Forelimb muscle (tissue), 1 donor: ENCODE measurements around the gene KRIT1. TPM values are rescaled to one million over a fixed set of nuclear protein-coding genes. Genes with fewer than 3 reads are reported as not detected.
"Not testable (repeated sequence)": the region's sequence is repeated elsewhere in the genome, so short reads cannot be mapped to it uniquely, and the experiment has no call there.

Experiments
- DNase-seq: peaks from one replicate; pipeline ENCODE4 v3.0.0-alpha.2; 2013; ENCODE audit warnings: low read depth
- polyA plus RNA-seq: library from polyadenylated mRNA; unstranded; fragments of 120-200 nt; gene quantifications from one replicate; pipeline ENCODE4 v1.2.1, GENCODE V29; 2013; ENCODE audit not compliant: insufficient read length

KRIT1 gene
- polyA plus RNA-seq: 23.9 TPM

DNA sequence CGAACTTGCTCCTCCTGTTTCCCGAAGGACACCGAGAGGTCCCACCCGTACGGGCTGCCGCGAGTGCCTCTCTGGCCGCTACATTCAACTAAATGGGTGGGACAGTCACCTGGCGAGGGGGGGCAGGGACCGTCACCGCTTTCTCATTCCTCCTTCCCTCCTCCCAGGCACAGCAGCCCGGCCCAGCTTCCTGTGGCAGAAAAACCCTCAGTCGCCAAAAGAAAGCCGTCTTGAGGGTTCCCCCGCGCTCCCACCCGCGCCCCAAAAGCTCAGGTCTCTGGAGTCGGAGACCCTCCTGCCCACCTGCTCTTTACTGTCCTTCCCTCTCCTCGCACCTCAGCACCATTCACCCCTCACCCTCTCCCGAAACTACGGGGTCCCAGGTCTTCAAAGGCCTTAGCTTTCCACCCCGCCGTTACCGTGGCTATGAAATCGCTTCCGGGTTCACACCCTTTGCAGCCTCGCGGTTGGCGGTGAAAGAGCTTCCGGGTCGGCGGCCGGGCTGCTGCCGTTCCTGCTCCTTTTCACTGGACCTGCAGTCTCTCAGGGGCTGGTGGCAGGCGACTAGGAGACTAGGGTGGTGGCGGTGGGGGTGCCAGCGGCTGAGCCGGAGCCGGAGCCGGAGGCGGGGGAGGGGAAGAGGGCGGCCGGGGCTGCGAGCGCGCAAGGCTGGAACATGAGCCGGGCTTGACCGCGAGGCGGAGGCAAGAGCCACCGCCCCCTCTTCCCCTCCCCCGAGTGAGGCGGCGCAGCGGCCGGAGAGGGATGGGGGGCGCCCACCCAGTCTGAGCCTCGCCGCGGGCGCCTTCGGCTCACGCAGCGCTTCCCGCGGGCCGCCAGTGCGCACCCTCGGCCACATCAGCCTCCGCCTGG, at the start of gene KRIT1, which contains the start of gene ANKIB1:
KRIT1 (minus strand) TSS at position 428 of the 873 bp plus-strand sequence. CDS start 3,779 bp downstream, outside the sequence.
ANKIB1 (plus strand) TSS at position 488 of the 873 bp plus-strand sequence. CDS start 49,005 bp downstream, outside the sequence.
- DNase-seq: peak; percentile 59

DNA sequence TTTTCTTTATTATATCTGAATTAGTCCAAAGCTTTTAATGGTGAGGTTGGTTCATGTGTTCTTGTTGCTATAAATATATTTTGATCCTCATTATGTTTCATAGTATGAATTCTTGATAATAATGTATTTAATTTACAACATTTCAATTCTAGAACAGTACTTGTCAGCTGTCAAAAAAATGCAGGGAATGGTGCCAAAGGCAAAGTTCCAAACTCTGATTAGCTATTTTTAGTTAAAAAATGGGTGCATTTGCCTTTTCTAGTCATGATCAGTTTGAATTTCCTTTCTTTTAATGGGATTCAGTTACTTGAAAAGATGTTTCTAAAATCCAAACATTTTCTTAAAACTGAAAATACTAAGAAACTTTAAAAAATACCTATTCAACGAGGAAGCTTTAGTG, 49.7 kb upstream of the KRIT1 start:
- DNase-seq: no peak

DNA sequence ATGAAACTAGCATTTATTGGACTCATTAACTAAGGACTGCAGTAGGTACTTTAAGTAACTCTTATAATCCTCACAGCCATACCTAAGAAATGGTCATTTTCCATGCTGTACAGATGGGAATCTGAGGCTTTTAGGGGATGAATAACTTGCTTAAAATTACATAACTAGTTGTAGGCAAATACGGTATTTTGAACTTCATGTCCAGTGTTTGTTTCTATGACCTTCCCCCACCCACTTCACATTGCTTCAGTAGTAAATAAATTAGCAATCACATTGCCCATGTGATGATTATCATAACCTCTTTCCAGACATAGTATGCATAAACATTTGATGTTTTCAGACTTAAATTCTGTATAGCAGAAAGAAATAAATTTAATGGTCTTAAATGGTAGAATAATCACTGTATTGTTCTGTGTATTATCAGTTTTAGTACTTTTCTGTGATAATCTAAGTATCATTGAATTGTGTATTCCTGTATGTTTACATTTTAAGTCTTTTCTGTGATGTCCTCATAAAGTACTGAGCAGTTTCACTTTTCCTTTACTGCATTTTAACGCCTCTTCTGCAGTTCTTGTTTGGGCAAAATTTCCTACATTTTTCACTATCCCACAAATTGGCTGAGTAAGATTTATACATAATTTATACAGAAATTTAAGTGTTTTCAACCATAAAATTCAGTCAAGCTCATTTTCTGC, 48.3 kb upstream of the KRIT1 start:
- no peak for DNase-seq

DNA sequence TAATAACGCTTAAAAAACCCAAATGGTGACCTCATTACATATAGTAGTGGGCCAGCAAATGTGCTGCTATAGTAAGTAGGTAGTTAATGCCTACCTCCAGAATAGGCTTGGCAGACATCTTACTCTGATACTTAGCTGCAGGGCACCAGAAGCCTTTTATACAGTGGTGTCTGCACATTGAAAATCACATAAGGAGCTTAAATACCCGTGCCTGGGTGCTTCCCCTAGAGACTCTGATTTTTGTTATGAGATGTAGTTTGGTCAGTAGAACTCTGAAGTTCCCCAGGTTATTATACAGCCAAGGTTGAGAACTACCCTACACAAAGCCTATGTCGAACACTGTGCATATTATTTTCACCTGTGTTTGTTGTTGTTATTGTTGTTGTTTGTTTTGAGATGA, 47.3 kb upstream of the KRIT1 start:
- no peak for DNase-seq

DNA sequence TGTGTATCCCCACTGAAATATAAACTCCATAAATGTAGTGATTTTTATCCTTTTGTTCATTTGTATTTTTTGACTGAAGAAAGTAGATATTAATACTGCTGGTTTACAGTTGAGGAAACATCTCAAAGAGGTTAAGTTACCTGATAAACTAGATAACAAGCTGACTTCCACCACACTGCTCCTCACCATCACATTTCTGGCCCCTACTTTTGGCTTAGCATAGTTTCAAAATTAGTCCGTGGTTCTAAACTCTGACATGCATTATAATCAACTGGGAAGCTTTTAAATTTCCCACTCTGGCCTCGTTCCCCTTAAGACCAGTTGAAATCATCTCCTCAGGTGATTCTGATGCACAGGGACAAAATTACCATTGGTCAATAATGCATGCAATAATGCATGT, 43.6 kb upstream of the KRIT1 start:
- no peak for DNase-seq

DNA sequence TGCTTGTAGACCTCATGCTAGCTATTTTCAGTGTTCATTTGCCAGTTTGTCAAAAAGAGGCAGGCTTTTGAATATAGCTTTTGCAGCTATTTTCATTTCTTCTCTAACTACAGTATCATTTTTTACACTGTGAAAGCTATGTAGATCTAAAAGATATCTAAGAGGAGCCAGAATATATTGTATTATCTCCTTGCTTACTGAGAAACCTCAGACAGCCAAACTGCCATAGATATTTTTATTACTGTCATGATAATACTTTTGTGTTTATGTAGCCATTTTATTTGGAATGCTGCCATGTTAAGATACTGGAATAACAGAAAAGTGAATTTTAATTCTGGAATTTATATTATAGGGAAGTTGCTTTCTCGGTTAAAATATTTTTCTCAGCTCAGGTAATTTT, 37.2 kb upstream of the KRIT1 start:
- no peak for DNase-seq

DNA sequence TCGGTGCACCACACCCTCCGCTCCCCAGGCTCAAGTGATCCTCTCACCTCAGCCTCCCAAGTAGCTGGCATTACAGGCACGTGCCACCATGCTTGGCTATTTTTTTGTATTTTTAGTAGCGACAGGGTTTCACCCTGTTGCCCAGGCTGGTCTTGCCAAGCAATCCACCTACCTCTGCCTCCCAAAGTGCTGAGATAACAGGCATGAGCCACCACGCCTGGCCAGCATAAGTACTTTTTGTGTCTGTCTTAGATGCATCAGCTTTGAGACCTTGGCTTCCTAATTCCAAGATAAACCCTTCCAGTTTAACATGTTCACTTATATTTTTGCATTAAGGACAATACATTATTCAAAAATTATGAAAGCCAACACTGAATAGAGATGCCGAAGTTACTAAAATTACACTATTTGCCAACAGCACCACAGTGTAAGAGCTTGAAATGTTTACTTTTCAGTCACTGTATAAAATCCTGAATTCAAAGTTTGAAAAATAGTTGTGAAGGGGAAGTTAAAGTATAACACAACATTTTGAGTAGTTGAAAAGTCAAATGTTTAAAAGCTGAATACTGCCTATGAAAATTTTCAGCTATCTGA, 36.6 kb upstream of the KRIT1 start:
- no peak for DNase-seq

DNA sequence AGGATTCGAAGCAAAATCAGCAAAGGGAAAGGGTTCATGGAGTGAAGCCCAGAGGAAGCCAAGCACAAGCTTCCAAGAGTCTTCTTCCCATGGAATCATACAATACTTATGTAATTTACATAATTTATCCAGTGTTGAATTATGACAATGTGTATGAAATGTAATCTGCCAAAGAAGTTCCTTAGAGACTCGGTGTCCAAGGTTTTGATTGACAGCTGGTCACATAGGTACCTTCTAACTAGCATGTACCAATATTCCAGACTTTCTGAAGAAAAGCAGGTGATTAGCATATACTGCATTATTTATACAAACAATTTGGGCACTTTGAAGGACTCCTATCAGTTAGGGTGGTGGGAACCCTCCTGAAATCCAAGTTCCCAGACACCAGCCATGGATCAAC, 35.3 kb upstream of the KRIT1 start:
- DNase-seq: no peak

DNA sequence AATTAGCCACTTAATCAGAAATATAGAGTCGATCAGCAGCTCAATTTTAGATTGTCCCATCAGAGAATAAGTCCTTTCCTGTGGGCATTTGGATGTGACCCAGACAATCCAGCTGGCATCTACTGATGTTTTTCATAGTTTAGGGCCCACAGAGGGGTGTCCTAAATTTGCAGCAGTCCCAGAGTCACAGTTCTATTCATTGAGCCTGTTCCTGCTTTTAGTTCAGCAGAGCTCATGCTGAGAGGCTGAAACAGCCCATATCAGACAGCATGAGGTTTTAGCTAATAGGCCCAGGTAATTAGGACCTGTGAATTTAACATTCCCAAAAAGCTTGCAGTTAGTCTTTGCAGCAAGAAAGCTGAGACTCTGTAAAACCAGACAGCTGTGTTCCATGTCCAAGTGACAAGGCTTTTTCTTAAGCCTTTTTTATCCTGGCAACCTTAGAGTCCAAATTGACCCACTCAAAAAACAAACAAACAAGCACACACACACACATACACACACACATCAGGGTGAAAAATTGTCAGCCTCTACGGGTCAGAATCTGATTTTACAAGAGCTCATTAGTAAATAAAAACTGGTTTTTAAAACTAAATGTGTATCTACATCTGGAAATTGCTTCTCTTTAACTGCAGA, 33.8 kb upstream of the KRIT1 start:
- no peak for DNase-seq

DNA sequence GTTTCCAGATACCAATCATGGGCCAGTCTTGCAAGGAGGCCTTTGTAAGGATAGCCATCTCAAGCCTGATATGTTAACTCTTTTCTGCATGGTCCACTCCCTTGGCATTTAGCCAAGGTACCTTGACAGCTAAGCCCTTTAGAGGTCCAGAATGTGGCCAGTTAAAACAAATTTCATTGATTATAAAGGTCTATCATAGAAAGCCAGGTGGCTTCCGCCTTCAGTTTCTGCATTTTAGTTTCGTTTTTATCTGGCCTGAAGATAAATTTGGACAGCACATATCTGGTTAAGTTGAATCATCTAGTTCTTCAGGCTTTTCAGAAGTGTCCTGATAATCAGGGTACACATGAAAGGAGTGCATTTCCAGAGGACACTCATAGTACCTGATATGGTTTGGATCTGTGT, 30.7 kb upstream of the KRIT1 start:
- DNase-seq: no peak

DNA sequence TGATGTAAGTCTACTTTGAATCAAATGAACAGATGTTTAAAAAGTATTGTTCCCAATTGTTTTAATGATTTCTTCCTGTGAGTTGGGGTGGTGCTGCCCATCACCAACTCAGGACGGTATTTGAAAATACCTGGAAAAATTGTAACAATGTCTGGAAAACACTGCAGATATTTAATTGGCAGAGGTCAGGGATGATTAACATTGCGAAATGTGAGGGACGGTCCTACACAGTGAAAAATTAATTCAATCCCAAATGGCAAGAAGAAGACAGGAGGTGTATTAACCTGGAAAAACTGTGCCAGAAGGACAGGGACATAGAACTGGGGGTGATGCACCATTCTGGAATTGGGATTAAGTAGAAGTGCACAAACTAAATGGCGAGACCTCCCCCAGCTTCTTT, 29.6 kb upstream of the KRIT1 start:
- no peak for DNase-seq

DNA sequence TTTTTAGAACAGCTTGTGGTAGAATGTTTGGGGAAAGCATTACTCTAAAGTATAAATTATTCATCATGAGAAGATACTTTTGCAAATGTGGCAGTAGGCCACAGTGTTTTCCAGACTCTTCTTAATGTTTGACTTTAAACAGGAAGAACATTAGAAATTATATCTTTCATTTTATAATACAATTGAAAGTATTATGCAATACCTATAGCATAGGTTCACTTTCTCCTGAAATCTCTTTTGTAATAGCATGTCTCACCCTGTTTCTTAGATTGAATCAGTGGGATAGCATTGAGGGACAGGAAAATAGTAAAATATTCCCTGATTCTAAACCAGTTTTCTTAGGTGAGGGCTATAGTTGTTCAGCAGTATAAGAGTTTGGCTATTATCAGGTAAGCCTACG, 23.2 kb upstream of the KRIT1 start:
- no peak for DNase-seq

DNA sequence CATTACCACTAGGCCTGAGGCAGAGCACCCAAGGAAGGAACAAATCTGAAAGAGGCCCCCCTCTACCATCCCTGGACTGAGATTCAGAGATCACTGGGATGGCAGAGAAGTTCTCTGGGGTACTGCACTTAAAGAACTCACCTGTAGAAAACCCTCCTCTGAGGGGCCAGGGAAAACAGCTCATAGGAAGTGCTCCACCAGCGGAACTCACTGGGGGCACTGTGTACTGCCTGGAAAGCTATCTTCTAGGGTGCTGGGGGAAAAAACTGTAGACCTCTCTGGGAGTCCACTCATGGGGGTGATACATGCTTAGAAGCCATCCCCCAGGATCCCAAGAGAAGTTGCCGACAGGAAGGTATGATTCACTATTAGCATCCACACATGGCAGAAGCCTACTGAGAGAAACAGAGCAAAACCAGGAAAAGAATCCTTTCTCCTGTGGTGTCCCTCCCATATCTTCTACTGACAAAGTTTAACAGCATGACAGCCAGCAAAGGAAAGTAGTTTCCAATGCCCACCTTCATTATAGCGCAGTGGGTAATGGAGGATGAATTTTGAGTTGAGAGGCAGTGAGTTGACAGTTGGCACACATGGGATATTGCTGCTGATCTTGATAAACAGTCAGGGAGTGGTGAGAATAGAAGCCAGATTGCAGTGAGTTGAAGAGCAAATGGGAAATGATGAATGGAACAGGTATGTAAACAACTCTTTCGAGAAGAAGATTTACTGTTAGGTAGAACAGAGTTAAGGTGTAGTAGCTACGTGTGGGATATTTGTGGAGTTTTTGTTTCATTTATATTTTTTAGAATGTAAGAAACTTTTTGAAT, 20.9 kb upstream of the KRIT1 start:
- no peak for DNase-seq

DNA sequence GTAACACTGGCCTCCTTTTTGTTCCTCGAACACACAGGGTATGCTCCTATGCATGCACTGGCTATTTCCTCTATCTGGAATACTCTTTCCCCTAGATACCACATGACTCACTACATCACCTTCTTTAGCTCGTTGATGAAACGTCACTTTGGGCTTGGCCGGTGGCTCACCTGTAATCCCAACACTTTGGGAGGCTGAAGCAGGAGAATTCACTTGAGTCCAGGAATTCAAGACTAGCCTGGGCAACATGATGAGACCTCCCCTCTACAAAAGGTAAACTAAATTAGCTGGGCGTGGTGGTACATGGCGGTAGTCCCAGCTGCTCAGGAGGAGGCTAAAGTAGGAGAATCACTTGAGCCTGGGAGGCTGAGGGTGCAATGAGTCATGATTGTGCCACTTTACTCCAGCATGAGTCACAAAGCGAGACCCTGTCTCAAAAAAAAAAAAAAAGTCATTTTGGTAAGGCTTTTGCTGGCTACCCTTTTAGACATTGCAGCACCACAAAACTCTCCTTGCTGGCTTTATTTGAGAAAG, 14.6 kb upstream of the KRIT1 start:
- no peak for DNase-seq

DNA sequence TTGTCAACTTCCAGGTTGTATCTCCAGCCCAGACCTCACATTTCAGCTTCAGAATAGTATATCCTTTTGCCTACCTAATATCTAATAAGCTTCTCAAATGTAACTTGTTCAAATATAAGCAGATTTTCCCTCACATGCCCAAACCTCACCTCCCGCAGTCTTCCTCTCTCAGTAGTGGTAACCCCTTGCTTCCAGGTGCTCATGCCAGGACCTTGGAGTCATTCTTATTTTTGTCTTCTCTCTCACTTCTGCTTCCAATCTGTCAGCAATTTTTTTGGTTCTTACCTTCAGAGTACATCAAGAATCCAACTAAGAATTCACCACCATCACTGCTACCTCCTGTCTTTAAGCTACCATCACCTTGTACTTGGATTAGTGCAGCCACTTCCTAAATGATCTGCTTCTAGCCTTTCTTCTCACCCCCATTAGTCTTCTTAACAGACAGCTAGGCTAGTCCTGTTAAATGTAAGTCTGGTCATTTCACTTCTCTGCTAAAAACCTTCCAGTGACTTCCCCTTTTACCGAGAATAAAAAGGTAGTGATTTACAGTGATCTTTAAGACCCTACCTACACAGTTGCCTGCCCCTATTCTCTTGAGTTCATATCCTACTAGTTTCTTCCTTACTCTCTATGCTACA, 14.0 kb upstream of the KRIT1 start:
- no peak for DNase-seq

DNA sequence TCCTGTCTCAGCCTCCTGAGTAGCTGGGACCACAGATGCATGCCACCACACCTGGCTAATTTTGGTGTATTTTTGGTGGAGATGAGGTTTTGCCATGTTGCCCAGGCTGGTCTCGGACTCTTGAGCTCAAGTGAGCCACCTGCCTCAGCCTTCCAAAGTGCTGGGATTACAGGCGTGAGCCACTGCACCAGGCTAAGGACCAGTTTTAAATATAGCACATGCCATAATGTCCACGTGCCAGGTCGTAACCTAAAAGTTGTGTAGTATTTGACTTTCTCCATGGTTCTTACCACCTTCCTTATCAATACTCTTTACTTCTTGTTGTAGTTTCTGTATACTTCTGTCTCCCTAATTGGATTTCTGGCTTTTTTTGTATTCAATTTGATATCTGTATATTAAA, 13.3 kb upstream of the KRIT1 start:
- DNase-seq: no peak

DNA sequence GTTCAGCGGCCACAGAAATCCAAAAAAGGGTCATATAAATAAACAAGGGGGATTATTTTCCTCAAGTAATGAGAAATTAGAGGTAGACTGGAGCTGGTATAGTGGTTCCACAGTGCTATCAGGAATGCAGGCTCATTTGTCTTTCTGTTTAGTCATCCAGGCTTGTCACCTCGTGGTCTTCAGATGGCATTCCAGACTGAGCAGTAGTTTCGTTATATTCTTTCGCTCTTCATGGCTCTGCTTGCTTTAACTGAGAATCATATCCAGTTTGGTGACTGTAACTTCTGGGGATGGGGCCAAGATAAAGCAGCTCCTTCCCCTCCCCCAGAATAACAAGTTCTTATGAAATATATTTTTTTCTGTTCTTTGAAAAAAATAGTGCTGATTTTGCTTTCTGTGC, 9.6 kb upstream of the KRIT1 start:
- DNase-seq: no peak

DNA sequence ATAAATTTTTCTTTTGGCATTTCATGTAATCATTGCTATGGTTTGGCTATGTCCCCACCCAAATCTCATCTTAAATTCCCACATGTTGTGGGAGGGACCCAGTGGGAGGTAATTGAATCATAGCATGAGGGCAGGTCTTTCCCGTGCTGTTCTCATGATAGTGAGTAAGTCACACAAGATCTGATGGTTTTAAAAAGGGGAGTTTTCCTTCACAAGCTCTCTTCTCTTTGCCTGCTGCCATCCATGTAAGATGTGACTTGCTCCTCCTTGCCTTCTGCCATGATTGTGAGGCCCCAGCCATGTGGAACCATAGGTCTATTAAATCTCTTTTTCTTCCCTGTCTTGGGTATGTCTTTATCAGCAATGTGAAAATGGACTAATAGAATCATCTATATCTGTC, 9.1 kb upstream of the KRIT1 start:
- not testable (repeated sequence) for DNase-seq

DNA sequence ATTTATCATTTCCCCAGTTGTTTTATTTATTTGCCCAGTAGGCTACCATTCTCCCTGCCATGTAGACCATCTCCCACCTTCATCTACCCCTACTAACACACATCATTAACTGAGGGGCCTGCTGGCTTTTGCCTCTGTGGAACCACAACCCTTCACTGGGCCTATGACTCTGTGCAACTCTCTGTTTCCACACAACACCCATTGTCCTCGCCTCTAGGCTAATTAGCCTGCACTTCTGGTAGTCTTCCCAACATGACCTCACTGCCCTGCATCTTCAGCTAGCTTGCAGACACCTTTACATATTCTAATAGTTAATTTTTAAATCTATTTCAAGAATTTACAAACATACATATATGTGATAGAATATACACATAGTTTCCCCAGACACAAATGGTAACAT, 7.5 kb upstream of the KRIT1 start:
- DNase-seq: no peak

DNA sequence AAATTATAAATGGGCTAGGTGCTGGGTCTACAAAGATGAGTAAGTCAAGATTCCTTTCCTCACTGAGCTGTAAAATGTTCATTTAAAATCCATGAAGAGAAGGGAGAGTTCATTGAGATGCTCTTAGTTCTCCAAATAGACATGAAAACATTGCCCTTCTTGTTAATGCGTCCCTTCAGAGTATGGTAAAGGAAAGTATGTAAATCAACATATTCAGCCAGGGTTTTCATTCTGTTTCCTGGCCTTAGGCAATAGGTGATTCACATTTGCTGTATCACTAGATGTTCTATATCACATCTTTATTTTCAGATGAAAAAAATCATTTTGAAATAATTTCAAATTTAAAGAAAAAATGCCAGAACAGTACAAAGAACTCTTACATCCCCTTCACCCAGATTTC, 5.5 kb upstream of the KRIT1 start:
- no peak for DNase-seq
